T-helper 1 cell treated with Interleukin-12 subunit alpha and Interleukin-12 subunit beta and Interleukin-4 antibody, amounts not matched to agents 30 μg/mL and 1 μg/mL, for 36 hours (primary cell): Measurements from ENCODE around the gene SIGLEC12.

ENCODE experiments used
- H3K27ac Mint-ChIP-seq: one replicate; pipeline ENCODE4 v1.8.0; 2021; ENCODE audit warnings: mild to moderate bottlenecking, mixed read lengths
- H3K27me3 Mint-ChIP-seq: one replicate; pipeline ENCODE4 v1.8.0; 2021; ENCODE audit warnings: low read depth, mixed read lengths
- H3K36me3 Mint-ChIP-seq: one replicate; pipeline ENCODE4 v1.8.0; 2021; ENCODE audit warnings: low read depth, mixed read lengths
- H3K4me1 Mint-ChIP-seq: one replicate; pipeline ENCODE4 v1.8.0; 2021; ENCODE audit warnings: low read depth, mixed read lengths
- H3K4me3 Mint-ChIP-seq: one replicate; pipeline ENCODE4 v1.8.0; 2021; ENCODE audit warnings: mild to moderate bottlenecking, moderate library complexity, mixed read lengths
- H3K9me3 Mint-ChIP-seq: one replicate; pipeline ENCODE4 v1.8.0; 2021; ENCODE audit warnings: mixed read lengths

SIGLEC12 gene

GRCh38 chr19:51441410-51442390 lies 59.9 kb downstream of the SIGLEC12 start:
- H3K4me3 Mint-ChIP-seq: peak overlapping the region; percentile 75
- H3K27me3 Mint-ChIP-seq: peaks cover 75% of the 10 kb centered on the region
- H3K9me3 Mint-ChIP-seq: peaks cover 7% of the 10 kb centered on the region
- peak overlapping the region; percentile 87 for H3K27ac Mint-ChIP-seq
- H3K4me1 Mint-ChIP-seq: peaks cover 34% of the 10 kb centered on the region
- H3K36me3 Mint-ChIP-seq: no peaks in the 10 kb centered on the region
